ENCODE results near the gene PNPLA5. TPM values are rescaled to one million over a fixed set of nuclear protein-coding genes. Genes with fewer than 3 reads are reported as not detected.

PNPLA5 gene
- total and polyA plus RNA-seq, 2 of the 13 experiments (the other 11 are each of a cell fraction or from before 2014, with no cell fraction given) = not detected

GRCh38 chr22:43838161-43838560 is 53.7 kb downstream of the PNPLA5 start:
- ATAC-seq = no peak
- in situ Hi-C loops (cut with HindIII; ENCODE audit: extremely low pct_ligation_motif_present, low pct_unique_long_range_greater_than_20kb) = no loop called here
- POLR2A ChIA-PET = no interaction called here
- no peak for FAIRE-seq
- H3K9me3 ChIP-seq (ENCODE audit: low read length) = no peaks in the 10 kb centered on the region
- H3K9ac ChIP-seq (ENCODE audit: insufficient read depth, low read depth, low read length) = no peak overlapping the region
- peaks cover 2% of the 10 kb centered on the region; the same call in 1 of the 2 replicates for H4K20me1 ChIP-seq (ENCODE audit: insufficient read depth, low read length)
- no peaks in the 10 kb centered on the region for H3K36me3 ChIP-seq (replicated peaks in 1 of 2; ENCODE audit: control insufficient read depth in 1 of 2, insufficient read depth in 2 of 2, low read length in 2 of 2)
- no peak for TF ChIP-seq TFDP1 (CRISPR knock-in tag; IDR thresholded peaks at IDR 0.05; ENCODE audit: borderline replicate concordance)
- TF ChIP-seq SOX6 (IDR thresholded peaks at IDR 0.05) = no peak
- TF ChIP-seq SOX6 (CRISPR knock-in tag; IDR thresholded peaks at IDR 0.05) = no peak
- TF ChIP-seq SMARCC2 (IDR thresholded peaks at IDR 0.05) = no peak
- TF ChIP-seq NCOA5 (CRISPR knock-in tag; IDR thresholded peaks at IDR 0.05) = no peak
- TF ChIP-seq YEATS4 (CRISPR knock-in tag; IDR thresholded peaks at IDR 0.05; ENCODE audit: borderline replicate concordance) = no peak
- intact Hi-C loops (cut with micrococcal nuclease; ENCODE audit: unreplicated experiment) = no loop called here
- H3K79me2 ChIP-seq (ENCODE audit: insufficient read depth, low read length) = no peaks in the 10 kb centered on the region
- DNase-seq (ENCODE audit: low spot score) = no peak
- H3K4me1 ChIP-seq (ENCODE audit: insufficient read depth, low read length) = no peaks in the 10 kb centered on the region
- no peak overlapping the region for H2AFZ ChIP-seq (ENCODE audit: low read length)
- no peak overlapping the region for H3K27ac ChIP-seq (ENCODE audit: extremely low read length, insufficient read depth, low read length)
- no peak overlapping the region for H3K4me3 ChIP-seq (replicated peaks in 1 of 3; ENCODE audit: insufficient read depth in 1 of 3, low read depth in 2 of 3, low read length in 3 of 3)
- CTCF ChIA-PET (ENCODE audit: low intra/inter-chr PET ratio, low total read pairs) = no interaction called here
- WGBS (ENCODE audit: low lambda C conversion rate) = 0% methylated on average over 1 of the region's 10 CpGs
- no peak overlapping the region for H3K4me2 ChIP-seq (ENCODE audit: low read depth, low read length)
- peaks cover 3 to 31% of the 10 kb centered on the region in 2 experiments; a peak in 4 of 5 replicates for H3K27me3 ChIP-seq (ENCODE audit: control insufficient read depth in 1 of 2, insufficient read depth in 2 of 2, low read length in 2 of 2)
- BruUV-seq (replicated peaks) = no TSS peak

DNA sequence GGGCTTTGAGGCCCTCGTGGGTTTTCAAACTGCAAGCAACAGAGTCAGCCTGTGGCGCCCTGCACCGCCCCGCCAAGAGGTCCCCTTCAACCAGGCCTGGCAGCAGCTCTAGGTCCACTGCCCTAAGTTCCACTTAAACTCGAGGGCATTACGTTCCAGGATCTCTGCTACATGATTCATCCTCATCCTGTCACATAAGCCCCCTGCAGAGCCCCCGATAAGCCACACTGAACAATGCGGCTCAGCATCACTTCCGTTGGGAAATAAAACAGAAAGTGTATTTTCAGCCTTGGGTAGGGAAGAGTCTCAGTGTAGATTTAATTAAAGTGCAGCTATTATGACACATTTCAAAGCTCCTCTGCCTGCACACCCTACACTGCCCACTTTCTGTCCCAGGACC is 54.1 kb downstream of the PNPLA5 start:
- ChIA-PET POLR2A (no interaction called here), CTCF (ENCODE audit: low intra/inter-chr PET ratio, low total read pairs) (no interaction called here)
- no peak for FAIRE-seq
- Histone ChIP-seq H3K4me3 (replicated peaks in 1 of 3; ENCODE audit: insufficient read depth in 1 of 3, low read depth in 2 of 3, low read length in 3 of 3) (no peak overlapping the region), H3K27me3 (ENCODE audit: control insufficient read depth in 1 of 2, insufficient read depth in 2 of 2, low read length in 2 of 2) (peaks cover 3 to 29% of the 10 kb centered on the region in 2 experiments; a peak in 4 of 5 replicates), H3K4me2 (ENCODE audit: low read depth, low read length) (no peak overlapping the region), H3K4me1 (ENCODE audit: insufficient read depth, low read length) (no peaks in the 10 kb centered on the region), H3K79me2 (ENCODE audit: insufficient read depth, low read length) (no peaks in the 10 kb centered on the region), H3K9me3 (ENCODE audit: low read length) (no peaks in the 10 kb centered on the region), H3K36me3 (replicated peaks in 1 of 2; ENCODE audit: control insufficient read depth in 1 of 2, insufficient read depth in 2 of 2, low read length in 2 of 2) (no peaks in the 10 kb centered on the region), H2AFZ (ENCODE audit: low read length) (no peak overlapping the region), H4K20me1 (ENCODE audit: insufficient read depth, low read length) (peaks cover 2% of the 10 kb centered on the region; the same call in 1 of the 2 replicates), H3K27ac (ENCODE audit: extremely low read length, insufficient read depth, low read length) (no peak overlapping the region), H3K9ac (ENCODE audit: insufficient read depth, low read depth, low read length) (no peak overlapping the region)
- no peak for ATAC-seq
- in situ Hi-C loops (cut with HindIII; ENCODE audit: extremely low pct_ligation_motif_present, low pct_unique_long_range_greater_than_20kb) (no loop called here), intact Hi-C loops (cut with micrococcal nuclease; ENCODE audit: unreplicated experiment) (no loop called here)
- no peak for DNase-seq (ENCODE audit: low spot score)
- WGBS (ENCODE audit: low lambda C conversion rate) = 40% methylated on average over 1 of the region's 9 CpGs
- no TSS peak for BruUV-seq (replicated peaks)
- TF ChIP-seq ATF7 (IDR thresholded peaks at IDR 0.05) (no peak), ATF7 (CRISPR knock-in tag; IDR thresholded peaks at IDR 0.05) (no peak), MAFG (CRISPR knock-in tag; IDR thresholded peaks at IDR 0.05) (no peak), ZNF276 (CRISPR knock-in tag; IDR thresholded peaks at IDR 0.05; ENCODE audit: low read depth) (no peak), SMC3 (IDR thresholded peaks at IDR 0.05; ENCODE audit: low read length) (no peak), ZKSCAN5 (CRISPR knock-in tag; IDR thresholded peaks at IDR 0.05) (no peak), REXO4 (CRISPR knock-in tag; IDR thresholded peaks at IDR 0.05; ENCODE audit: borderline replicate concordance) (no peak), TBL1XR1 (IDR thresholded peaks at IDR 0.05; ENCODE audit: borderline replicate concordance, low read length, partially characterized antibody) (no peak), ZNF160 (CRISPR knock-in tag; IDR thresholded peaks at IDR 0.05) (no peak)
- TF ChIP-seq, protein P1, sequence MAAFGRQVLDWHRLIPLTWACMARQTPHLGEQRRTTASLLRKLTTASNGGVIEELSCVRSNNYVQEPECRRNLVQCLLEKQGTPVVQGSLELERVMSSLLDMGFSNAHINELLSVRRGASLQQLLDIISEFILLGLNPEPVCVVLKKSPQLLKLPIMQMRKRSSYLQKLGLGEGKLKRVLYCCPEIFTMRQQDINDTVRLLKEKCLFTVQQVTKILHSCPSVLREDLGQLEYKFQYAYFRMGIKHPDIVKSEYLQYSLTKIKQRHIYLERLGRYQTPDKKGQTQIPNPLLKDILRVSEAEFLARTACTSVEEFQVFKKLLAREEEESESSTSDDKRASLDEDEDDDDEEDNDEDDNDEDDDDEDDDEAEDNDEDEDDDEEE (CRISPR knock-in tag; IDR thresholded peaks at IDR 0.05) = no peak
- TF ChIP-seq, protein P2, sequence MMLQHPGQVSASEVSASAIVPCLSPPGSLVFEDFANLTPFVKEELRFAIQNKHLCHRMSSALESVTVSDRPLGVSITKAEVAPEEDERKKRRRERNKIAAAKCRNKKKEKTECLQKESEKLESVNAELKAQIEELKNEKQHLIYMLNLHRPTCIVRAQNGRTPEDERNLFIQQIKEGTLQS (CRISPR knock-in tag; IDR thresholded peaks at IDR 0.05) = no peak

Data from HepG2 (cell line).